Measurements from ENCODE around the gene UNKL. TPM values are rescaled to one million over a fixed set of nuclear protein-coding genes. Genes with fewer than 3 reads are reported as not detected.

UNKL gene
- total and polyA plus RNA-seq, 2 donors: 10.5 to 21.9 TPM

- DNase-seq (ENCODE audit: low read depth in 6 of 9, low spot score in 9 of 9): no peak
- Histone ChIP-seq H3K27me3 (ENCODE audit: control insufficient read depth in 2 of 2, insufficient read depth in 1 of 2, low read length in 1 of 2) (no peaks in the 10 kb centered on the region), H3K4me3 (ENCODE audit: low read length in 2 of 2) (no peak overlapping the region), H3K4me1 (ENCODE audit: control insufficient read depth in 2 of 2, insufficient read depth in 2 of 2, low read length in 2 of 2) (no peaks in the 10 kb centered on the region), H3K36me3 (ENCODE audit: control insufficient read depth in 2 of 2, insufficient read depth in 2 of 2, low read length in 1 of 2) (peaks cover 67 to 88% of the 10 kb centered on the region in 2 donors), H3K27ac (ENCODE audit: low read depth in 1 of 2, low read length in 1 of 2) (no peak overlapping the region), H3K9me3 (ENCODE audit: control insufficient read depth in 2 of 2, insufficient read depth in 1 of 2, low read length in 1 of 2) (no peaks in the 10 kb centered on the region)
- WGBS: 98% methylated on average over 38 of the region's 38 CpGs
Observed at GRCh38 chr16:1398826-1399581, 15.5 kb downstream of the UNKL start.

GRCh38 chr16:1398351-1398750 is 16.2 kb downstream of the UNKL start:
- DNase-seq (ENCODE audit: low read depth in 6 of 9, low spot score in 9 of 9): no peak

GRCh38 chr16:1397779-1398178 is 16.7 kb downstream of the UNKL start:
- 98% methylated on average over 21 of the region's 21 CpGs for WGBS
- no peak overlapping the region for H3K27ac ChIP-seq (ENCODE audit: low read depth in 1 of 2, low read length in 1 of 2)
- no peak for DNase-seq (ENCODE audit: low read depth in 6 of 9, low spot score in 9 of 9)
- H3K9me3 ChIP-seq (ENCODE audit: control insufficient read depth in 2 of 2, insufficient read depth in 1 of 2, low read length in 1 of 2): no peaks in the 10 kb centered on the region
- H3K27me3 ChIP-seq (ENCODE audit: control insufficient read depth in 2 of 2, insufficient read depth in 1 of 2, low read length in 1 of 2): no peaks in the 10 kb centered on the region
- H3K4me3 ChIP-seq (ENCODE audit: low read length in 2 of 2): no peak overlapping the region
- H3K4me1 ChIP-seq (ENCODE audit: control insufficient read depth in 2 of 2, insufficient read depth in 2 of 2, low read length in 2 of 2): no peaks in the 10 kb centered on the region
- H3K36me3 ChIP-seq (ENCODE audit: control insufficient read depth in 2 of 2, insufficient read depth in 2 of 2, low read length in 1 of 2): peaks cover 68 to 88% of the 10 kb centered on the region in 2 donors

More at GRCh38 chr16:1398351-1398750, 16.2 kb downstream of the UNKL start:
- H3K4me1 ChIP-seq (ENCODE audit: control insufficient read depth in 2 of 2, insufficient read depth in 2 of 2, low read length in 2 of 2): no peaks in the 10 kb centered on the region
- H3K4me3 ChIP-seq (ENCODE audit: low read length in 2 of 2): no peak overlapping the region
- no peaks in the 10 kb centered on the region for H3K27me3 ChIP-seq (ENCODE audit: control insufficient read depth in 2 of 2, insufficient read depth in 1 of 2, low read length in 1 of 2)
- peaks cover 68 to 88% of the 10 kb centered on the region in 2 donors for H3K36me3 ChIP-seq (ENCODE audit: control insufficient read depth in 2 of 2, insufficient read depth in 2 of 2, low read length in 1 of 2)
- H3K27ac ChIP-seq (ENCODE audit: low read depth in 1 of 2, low read length in 1 of 2): no peak overlapping the region
- 97% methylated on average over 9 of the region's 9 CpGs for WGBS
- no peaks in the 10 kb centered on the region for H3K9me3 ChIP-seq (ENCODE audit: control insufficient read depth in 2 of 2, insufficient read depth in 1 of 2, low read length in 1 of 2)

GRCh38 chr16:1395444-1396031 is 19.0 kb downstream of the UNKL start:
- Histone ChIP-seq H3K9me3 (ENCODE audit: control insufficient read depth in 2 of 2, insufficient read depth in 1 of 2, low read length in 1 of 2) (no peaks in the 10 kb centered on the region), H3K27me3 (ENCODE audit: control insufficient read depth in 2 of 2, insufficient read depth in 1 of 2, low read length in 1 of 2) (no peaks in the 10 kb centered on the region), H3K36me3 (ENCODE audit: control insufficient read depth in 2 of 2, insufficient read depth in 2 of 2, low read length in 1 of 2) (peaks cover 62 to 77% of the 10 kb centered on the region in 2 donors), H3K27ac (ENCODE audit: low read depth in 1 of 2, low read length in 1 of 2) (no peak overlapping the region), H3K4me3 (ENCODE audit: low read length in 2 of 2) (no peak overlapping the region), H3K4me1 (ENCODE audit: control insufficient read depth in 2 of 2, insufficient read depth in 2 of 2, low read length in 2 of 2) (peaks cover 0 to 6% of the 10 kb centered on the region in 2 donors)
- WGBS: 98% methylated on average over 22 of the region's 22 CpGs
- no peak for DNase-seq (ENCODE audit: low read depth in 6 of 9, low spot score in 9 of 9)

DNA sequence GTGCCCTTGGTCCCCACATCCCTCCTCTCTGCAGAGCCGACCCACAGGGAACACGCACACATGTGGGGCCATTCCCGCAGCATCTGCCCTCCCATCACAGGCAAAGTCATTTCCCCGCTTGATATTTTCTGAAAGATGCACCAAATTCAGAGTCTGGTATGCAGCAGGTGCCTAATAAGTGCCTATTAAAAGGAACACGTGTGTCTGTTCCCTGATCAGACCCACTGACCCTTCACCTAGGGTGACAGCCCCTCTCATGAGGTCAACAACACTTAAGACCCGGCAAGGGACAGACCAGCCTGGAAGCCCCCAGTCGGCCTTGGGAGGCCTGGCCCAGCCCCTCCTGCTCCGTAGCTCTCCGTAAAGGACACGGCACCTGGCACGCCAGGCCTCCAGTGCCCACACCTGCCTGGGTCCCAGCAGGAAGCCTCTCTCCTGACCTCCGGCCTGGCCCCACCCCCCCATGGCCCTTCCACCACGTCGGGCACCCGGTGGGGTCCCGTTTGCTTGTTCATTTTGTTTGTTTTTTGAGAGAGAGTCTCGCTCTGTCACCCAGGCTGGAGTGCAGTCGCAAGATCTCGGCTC is 20.0 kb downstream of the UNKL start:
- WGBS: 96% methylated on average over 19 of the region's 19 CpGs
- Histone ChIP-seq H3K27ac (ENCODE audit: low read depth in 1 of 2, low read length in 1 of 2) (no peak overlapping the region), H3K4me3 (ENCODE audit: low read length in 2 of 2) (no peak overlapping the region), H3K27me3 (ENCODE audit: control insufficient read depth in 2 of 2, insufficient read depth in 1 of 2, low read length in 1 of 2) (no peaks in the 10 kb centered on the region), H3K9me3 (ENCODE audit: control insufficient read depth in 2 of 2, insufficient read depth in 1 of 2, low read length in 1 of 2) (no peaks in the 10 kb centered on the region), H3K4me1 (ENCODE audit: control insufficient read depth in 2 of 2, insufficient read depth in 2 of 2, low read length in 2 of 2) (peaks cover 0 to 17% of the 10 kb centered on the region in 2 donors), H3K36me3 (ENCODE audit: control insufficient read depth in 2 of 2, insufficient read depth in 2 of 2, low read length in 1 of 2) (peaks cover 60 to 76% of the 10 kb centered on the region in 2 donors)
- no peak for DNase-seq (ENCODE audit: low read depth in 6 of 9, low spot score in 9 of 9)

GRCh38 chr16:1393613-1394176 is 20.8 kb downstream of the UNKL start:
- no peaks in the 10 kb centered on the region for H3K9me3 ChIP-seq (ENCODE audit: control insufficient read depth in 2 of 2, insufficient read depth in 1 of 2, low read length in 1 of 2)
- no peak overlapping the region for H3K27ac ChIP-seq (ENCODE audit: low read depth in 1 of 2, low read length in 1 of 2)
- WGBS: 97% methylated on average over 21 of the region's 21 CpGs
- H3K4me1 ChIP-seq (ENCODE audit: control insufficient read depth in 2 of 2, insufficient read depth in 2 of 2, low read length in 2 of 2): peaks cover 0 to 21% of the 10 kb centered on the region in 2 donors
- no peak overlapping the region for H3K4me3 ChIP-seq (ENCODE audit: low read length in 2 of 2)
- H3K27me3 ChIP-seq (ENCODE audit: control insufficient read depth in 2 of 2, insufficient read depth in 1 of 2, low read length in 1 of 2): no peaks in the 10 kb centered on the region
- H3K36me3 ChIP-seq (ENCODE audit: control insufficient read depth in 2 of 2, insufficient read depth in 2 of 2, low read length in 1 of 2): peaks cover 59 to 76% of the 10 kb centered on the region in 2 donors
- DNase-seq (ENCODE audit: low read depth in 6 of 9, low spot score in 9 of 9): no peak

DNA sequence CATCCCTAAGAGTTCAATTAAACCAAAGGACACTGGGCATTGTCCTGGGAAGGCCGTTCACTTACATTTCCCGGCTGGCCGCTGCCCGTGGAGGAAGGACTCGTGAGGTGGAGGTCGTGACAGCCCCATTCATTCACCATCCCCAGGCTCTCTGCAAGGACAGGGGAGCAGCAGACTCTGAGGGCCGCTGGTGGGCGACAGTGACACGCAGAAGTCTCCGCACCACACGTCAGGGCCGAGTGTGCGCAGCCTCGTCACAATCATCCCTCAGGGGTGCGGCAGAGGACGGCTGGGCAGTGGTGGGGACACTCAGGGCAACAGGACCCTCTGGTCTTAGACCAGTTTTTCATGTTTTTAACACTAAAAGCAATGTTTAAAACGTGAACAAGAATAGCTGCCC is 21.7 kb downstream of the UNKL start:
- DNase-seq (ENCODE audit: low read depth in 6 of 9, low spot score in 9 of 9): no peak
- WGBS: 97% methylated on average over 17 of the region's 17 CpGs
- peaks cover 0 to 21% of the 10 kb centered on the region in 2 donors for H3K4me1 ChIP-seq (ENCODE audit: control insufficient read depth in 2 of 2, insufficient read depth in 2 of 2, low read length in 2 of 2)
- H3K4me3 ChIP-seq (ENCODE audit: low read length in 2 of 2): no peak overlapping the region
- H3K27me3 ChIP-seq (ENCODE audit: control insufficient read depth in 2 of 2, insufficient read depth in 1 of 2, low read length in 1 of 2): no peaks in the 10 kb centered on the region
- peaks cover 59 to 76% of the 10 kb centered on the region in 2 donors for H3K36me3 ChIP-seq (ENCODE audit: control insufficient read depth in 2 of 2, insufficient read depth in 2 of 2, low read length in 1 of 2)
- no peaks in the 10 kb centered on the region for H3K9me3 ChIP-seq (ENCODE audit: control insufficient read depth in 2 of 2, insufficient read depth in 1 of 2, low read length in 1 of 2)
- H3K27ac ChIP-seq (ENCODE audit: low read depth in 1 of 2, low read length in 1 of 2): no peak overlapping the region

DNA sequence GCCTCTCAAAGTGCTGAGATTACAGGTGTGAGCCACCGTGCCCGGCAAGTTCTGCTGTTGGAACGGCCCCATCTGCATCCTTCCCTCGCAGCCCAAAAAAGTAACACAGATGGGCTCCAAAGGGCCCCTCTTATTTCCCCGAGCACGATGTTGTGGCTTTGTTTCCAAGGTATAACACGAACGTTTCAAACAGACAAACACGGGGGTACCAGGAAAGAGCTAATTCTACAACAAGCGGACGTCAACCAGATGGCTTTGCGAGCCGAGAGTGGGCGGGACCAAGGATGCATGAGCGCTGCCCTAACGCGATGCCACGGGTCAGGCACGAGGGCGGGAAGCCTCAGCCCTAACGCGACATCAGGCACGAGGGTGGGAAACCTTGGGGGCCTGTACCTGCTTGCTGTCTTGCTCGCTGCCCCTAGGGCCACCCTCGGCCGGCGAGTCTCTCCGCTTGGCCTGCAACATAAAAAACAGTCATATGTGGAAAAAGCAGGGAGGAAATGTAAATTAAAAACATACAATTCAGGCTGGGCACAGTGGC is 24.2 kb downstream of the UNKL start:
- H3K27me3 ChIP-seq (ENCODE audit: control insufficient read depth in 2 of 2, insufficient read depth in 1 of 2, low read length in 1 of 2): no peaks in the 10 kb centered on the region
- H3K4me1 ChIP-seq (ENCODE audit: control insufficient read depth in 2 of 2, insufficient read depth in 2 of 2, low read length in 2 of 2): peaks cover 0 to 25% of the 10 kb centered on the region in 2 donors
- 41% methylated on average over 28 of the region's 28 CpGs for WGBS
- H3K36me3 ChIP-seq (ENCODE audit: control insufficient read depth in 2 of 2, insufficient read depth in 2 of 2, low read length in 1 of 2): peaks cover 63 to 80% of the 10 kb centered on the region in 2 donors
- peak overlapping the region in 1 of 2 donors; percentile 70 for H3K27ac ChIP-seq (ENCODE audit: low read depth in 1 of 2, low read length in 1 of 2)
- peak in 4 of 9 donors; percentile 29 to 72 (median 48) for DNase-seq (ENCODE audit: low read depth in 6 of 9, low spot score in 9 of 9)
- no peak overlapping the region for H3K4me3 ChIP-seq (ENCODE audit: low read length in 2 of 2)
- H3K9me3 ChIP-seq (ENCODE audit: control insufficient read depth in 2 of 2, insufficient read depth in 1 of 2, low read length in 1 of 2): no peaks in the 10 kb centered on the region

Data from thymus (tissue), 11 donors.